ENCODE results near the gene TAS2R1.

TAS2R1 gene

GRCh38 chr5:9588254-9588653 is 41.9 kb downstream of the TAS2R1 start:
- no peak for DNase-seq (ENCODE audit: low read depth in 2 of 2)

- no peak for DNase-seq (ENCODE audit: low read depth in 2 of 2)
Observed at GRCh38 chr5:9587135-9587534, 43.0 kb downstream of the TAS2R1 start.

- no peak for DNase-seq (ENCODE audit: low read depth in 2 of 2)
Observed at GRCh38 chr5:9582406-9582805, 47.7 kb downstream of the TAS2R1 start.

All from stimulated activated CD8-positive, alpha-beta memory T cell treated with anti-CD3 and anti-CD28 coated beads, Interleukin-2, amount 100 ng/mL, for 1 hour (primary cell).